Skeletal muscle satellite cell (primary cell): ENCODE measurements around the gene LYSET.

Experiments
- H3K27me3 ChIP-seq: 2 replicates; pipeline ENCODE4 v1.7.0; 2013; ENCODE audit warnings: low read length; ENCODE audit not compliant: control insufficient read depth, insufficient read depth
- H3K36me3 ChIP-seq: 2 replicates; pipeline ENCODE4 v1.7.0; 2013; ENCODE audit warnings: mild to moderate bottlenecking, control low read depth, low read length; ENCODE audit not compliant: insufficient read depth
- H3K4me1 ChIP-seq: 2 replicates; pipeline ENCODE4 v1.7.0; 2013; ENCODE audit warnings: low read length; ENCODE audit not compliant: control insufficient read depth, insufficient read depth
- H3K4me2 ChIP-seq: 2 replicates; pipeline ENCODE4 v1.7.0; 2013; ENCODE audit warnings: mild to moderate bottlenecking, low read length
- H3K4me3 ChIP-seq: 2 replicates; pipeline ENCODE4 v1.7.0; 2013; ENCODE audit warnings: low read length
- H3K9ac ChIP-seq: 2 replicates; pipeline ENCODE4 v1.7.0; 2013; ENCODE audit warnings: mild to moderate bottlenecking, low read depth, low read length, moderate library complexity
- H3K9me3 ChIP-seq: replicated peaks from 2 replicates; pipeline ENCODE4 v1.7.0; 2013; ENCODE audit warnings: mild to moderate bottlenecking, control low read depth, low read length

The LYSET gene

DNA sequence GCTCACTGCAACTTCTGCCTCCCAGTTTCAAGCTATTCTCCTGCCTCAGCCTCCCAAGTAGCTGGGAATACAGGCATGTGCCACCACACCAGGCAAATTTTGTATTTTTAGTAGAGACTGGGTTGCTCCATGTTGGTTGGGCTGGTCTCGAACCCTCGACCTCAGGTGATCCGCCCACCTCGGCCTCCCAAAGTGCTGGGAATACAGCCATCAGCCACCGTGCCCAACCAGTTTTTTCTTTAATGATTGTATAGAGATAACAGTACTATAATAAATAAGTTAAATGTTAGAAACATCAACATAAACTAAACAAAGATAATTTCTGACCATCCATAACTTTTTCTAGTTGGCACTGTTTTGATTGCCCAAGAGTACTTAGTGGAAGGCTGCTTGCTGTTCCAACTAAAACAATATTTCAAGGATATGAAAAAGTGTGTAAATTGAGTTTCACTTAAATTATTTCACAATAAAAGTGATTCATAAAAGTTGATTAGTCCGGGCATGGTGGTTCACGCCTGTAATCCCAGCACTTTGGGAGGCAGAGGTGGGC is 16.1 kb downstream of the LYSET start:
- Histone ChIP-seq H3K9ac (no peak overlapping the region), H3K4me3 (no peak overlapping the region), H3K36me3 (peaks cover 6% of the 10 kb centered on the region), H3K27me3 (no peaks in the 10 kb centered on the region), H3K4me2 (no peak overlapping the region), H3K4me1 (peaks cover 5% of the 10 kb centered on the region), H3K9me3 (no peaks in the 10 kb centered on the region)

- Histone ChIP-seq H3K4me1 (peaks cover 15% of the 10 kb centered on the region), H3K4me2 (peak within 1 kb of the TSS; percentile 92), H3K27me3 (no peaks in the 10 kb centered on the region), H3K36me3 (peaks cover under 1% of the 10 kb centered on the region), H3K9ac (peak within 1 kb of the TSS; percentile 87), H3K4me3 (peak within 1 kb of the TSS; percentile 98), H3K9me3 (no peaks in the 10 kb centered on the region)
Measured at GRCh38 chr14:93206793-93207467, 21.8 kb downstream of the LYSET start, which contains the start of the genes GON7 and UBR7. Gene GON7 (minus strand): TSS chr14:93207065. CDS start chr14:93207037, 28 bp downstream. Gene UBR7 (plus strand): TSS chr14:93207256. CDS start chr14:93207292, 36 bp downstream.

DNA sequence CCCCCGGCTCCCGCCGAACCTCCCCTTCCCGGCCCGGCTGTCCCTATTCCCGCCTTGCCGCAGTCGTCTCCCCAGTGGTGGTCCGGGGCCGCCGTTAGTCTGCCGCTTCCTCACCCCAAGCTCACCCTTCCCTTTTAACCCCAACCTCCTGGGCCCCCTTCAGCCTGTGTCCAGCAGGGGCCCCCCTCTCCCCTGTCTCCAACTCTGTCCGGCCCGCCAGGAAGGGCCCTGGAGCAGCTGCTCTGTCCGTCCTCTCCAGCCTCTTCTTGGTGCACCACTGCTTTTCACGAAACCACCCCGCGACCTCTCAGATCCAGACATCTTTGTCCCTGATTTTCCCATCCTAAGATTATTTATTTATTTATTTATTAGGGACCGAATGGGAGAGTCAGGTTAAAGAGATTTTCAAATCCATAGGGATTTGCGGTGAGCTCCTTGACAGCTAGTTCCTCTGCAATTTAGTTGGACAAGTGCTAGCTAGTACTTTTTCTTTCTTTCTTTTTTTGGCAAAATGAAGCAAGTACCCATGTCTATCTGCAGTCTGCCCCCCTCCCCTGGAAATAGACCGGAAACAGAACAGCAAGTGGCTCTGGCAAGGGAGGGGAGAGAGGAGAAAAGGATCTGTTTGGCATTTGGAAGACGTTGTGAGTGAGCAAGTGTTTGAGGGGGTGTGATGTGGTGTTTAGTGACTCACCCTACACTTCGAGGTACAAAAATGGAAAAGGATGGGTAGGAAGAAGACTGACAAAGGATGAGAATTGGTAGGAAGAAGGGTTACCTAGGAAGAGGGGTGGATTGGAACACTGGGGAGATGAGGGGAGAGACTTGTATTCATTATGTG is 22.6 kb downstream of the LYSET start:
- no peaks in the 10 kb centered on the region for H3K27me3 ChIP-seq
- H3K36me3 ChIP-seq, result peaks cover 7% of the 10 kb centered on the region
- H3K4me1 ChIP-seq, result peaks cover 15% of the 10 kb centered on the region
- peak overlapping the region; percentile 98 for H3K4me3 ChIP-seq
- peak overlapping the region; percentile 87 for H3K9ac ChIP-seq
- H3K9me3 ChIP-seq, result no peaks in the 10 kb centered on the region
- peak overlapping the region; percentile 92 for H3K4me2 ChIP-seq

GRCh38 chr14:93212432-93212831 is 27.3 kb downstream of the LYSET start:
- Histone ChIP-seq H3K36me3 (peaks cover 23% of the 10 kb centered on the region), H3K4me3 (no peak overlapping the region)

DNA sequence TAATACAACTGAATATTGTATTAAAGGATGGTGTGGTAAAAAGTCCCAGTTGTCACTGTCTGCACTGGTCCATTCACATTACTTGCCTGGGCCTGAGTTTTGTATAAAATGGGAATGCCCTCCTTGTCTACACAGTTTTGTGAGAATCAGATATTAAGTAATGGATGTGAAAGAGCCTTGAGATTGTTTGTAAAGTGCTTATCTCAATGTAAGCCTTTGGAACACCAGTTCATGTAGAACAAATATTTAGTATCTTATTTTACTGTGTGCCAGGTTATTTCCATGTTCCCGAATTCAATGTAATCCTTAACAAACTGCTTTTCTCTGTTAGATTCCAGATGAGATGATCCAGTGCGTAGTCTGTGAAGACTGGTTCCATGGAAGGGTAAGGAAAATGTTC is 29.5 kb downstream of the LYSET start:
- H3K4me1 ChIP-seq, result no peaks in the 10 kb centered on the region
- no peak overlapping the region for H3K9ac ChIP-seq
- H3K36me3 ChIP-seq, result peaks cover 27% of the 10 kb centered on the region
- no peak overlapping the region for H3K4me2 ChIP-seq
- no peaks in the 10 kb centered on the region for H3K27me3 ChIP-seq
- no peak overlapping the region for H3K4me3 ChIP-seq
- no peaks in the 10 kb centered on the region for H3K9me3 ChIP-seq

More at GRCh38 chr14:93212432-93212831, 27.3 kb downstream of the LYSET start:
- H3K9ac ChIP-seq, result no peak overlapping the region
- peaks cover 9% of the 10 kb centered on the region for H3K4me1 ChIP-seq
- no peak overlapping the region for H3K4me2 ChIP-seq
- no peaks in the 10 kb centered on the region for H3K9me3 ChIP-seq
- H3K27me3 ChIP-seq, result no peaks in the 10 kb centered on the region

- Histone ChIP-seq H3K4me1 (no peaks in the 10 kb centered on the region), H3K27me3 (no peaks in the 10 kb centered on the region), H3K4me3 (no peak overlapping the region), H3K9ac (no peak overlapping the region), H3K4me2 (no peak overlapping the region), H3K9me3 (no peaks in the 10 kb centered on the region), H3K36me3 (peaks cover 37% of the 10 kb centered on the region)
Measured at GRCh38 chr14:93219103-93219726, 34.1 kb downstream of the LYSET start.

GRCh38 chr14:93220509-93220908 is 35.4 kb downstream of the LYSET start:
- Histone ChIP-seq H3K9me3 (no peaks in the 10 kb centered on the region), H3K36me3 (peaks cover 35% of the 10 kb centered on the region), H3K4me2 (no peak overlapping the region), H3K27me3 (no peaks in the 10 kb centered on the region), H3K4me1 (no peaks in the 10 kb centered on the region), H3K9ac (no peak overlapping the region), H3K4me3 (no peak overlapping the region)

DNA sequence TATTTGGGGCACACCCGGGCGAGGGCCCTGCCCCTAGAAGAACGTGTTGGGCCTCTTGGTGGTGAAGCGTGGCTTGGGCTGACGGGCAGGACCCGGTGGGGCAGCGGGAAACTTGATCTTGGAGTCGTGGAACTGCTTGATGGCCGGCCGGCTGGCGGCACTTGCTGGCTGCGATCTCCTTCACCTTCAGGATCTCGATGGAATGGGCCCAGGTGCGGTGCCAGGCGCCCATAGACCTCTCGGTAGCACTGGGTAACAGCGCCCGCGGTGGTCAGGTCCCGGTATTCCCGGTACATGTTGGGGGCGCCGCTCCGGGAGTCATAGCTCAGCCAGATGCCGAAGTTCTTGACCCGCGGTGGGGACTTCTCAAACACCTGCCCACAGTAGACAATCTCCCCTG is 38.4 kb downstream of the LYSET start:
- Histone ChIP-seq H3K9ac (no peak overlapping the region), H3K36me3 (peaks cover 42% of the 10 kb centered on the region), H3K9me3 (no peaks in the 10 kb centered on the region), H3K4me2 (no peak overlapping the region), H3K4me1 (no peaks in the 10 kb centered on the region), H3K27me3 (no peaks in the 10 kb centered on the region), H3K4me3 (no peak overlapping the region)

- Histone ChIP-seq H3K4me3 (no peak overlapping the region), H3K9ac (no peak overlapping the region), H3K9me3 (no peaks in the 10 kb centered on the region), H3K4me1 (peaks cover 13% of the 10 kb centered on the region), H3K4me2 (no peak overlapping the region), H3K27me3 (no peaks in the 10 kb centered on the region), H3K36me3 (peaks cover 31% of the 10 kb centered on the region)
Measured at GRCh38 chr14:93228550-93228949, 43.4 kb downstream of the LYSET start.

DNA sequence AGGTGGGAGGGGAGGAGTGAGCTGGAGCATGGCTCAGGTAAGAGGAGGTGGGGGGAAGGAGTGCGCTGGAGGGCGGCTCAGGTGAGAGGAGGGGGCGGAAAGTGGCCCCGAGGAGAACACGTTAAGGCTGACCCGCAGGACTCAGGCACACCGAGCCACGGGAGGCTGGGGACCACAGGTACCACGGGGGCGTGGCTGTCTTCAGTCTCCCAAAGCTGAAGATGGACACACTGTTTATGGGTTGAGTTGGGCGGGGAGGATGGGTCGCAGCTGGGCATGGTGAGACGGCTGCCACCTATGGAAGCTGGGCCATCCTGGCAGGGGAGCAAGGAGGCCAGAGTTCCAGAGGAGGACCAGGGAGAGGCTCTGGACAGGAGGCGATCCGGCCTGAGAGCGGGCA is 45.4 kb downstream of the LYSET start:
- H3K9me3 ChIP-seq, result no peaks in the 10 kb centered on the region
- peak overlapping the region; percentile 67 for H3K9ac ChIP-seq
- H3K4me1 ChIP-seq, result peaks cover 24% of the 10 kb centered on the region
- H3K27me3 ChIP-seq, result no peaks in the 10 kb centered on the region
- H3K36me3 ChIP-seq, result peaks cover 19% of the 10 kb centered on the region
- H3K4me3 ChIP-seq, result peak overlapping the region; percentile 74
- H3K4me2 ChIP-seq, result peak overlapping the region; percentile 91
